ENCODE results near the gene PRPF6. TPM values are rescaled to one million over a fixed set of nuclear protein-coding genes. Genes with fewer than 3 reads are reported as not detected.

Gene PRPF6
- total and polyA plus RNA-seq, 2 of the 13 experiments (the other 11 are each of a cell fraction or from before 2014, with no cell fraction given), result 63.7 to 101 TPM

DNA sequence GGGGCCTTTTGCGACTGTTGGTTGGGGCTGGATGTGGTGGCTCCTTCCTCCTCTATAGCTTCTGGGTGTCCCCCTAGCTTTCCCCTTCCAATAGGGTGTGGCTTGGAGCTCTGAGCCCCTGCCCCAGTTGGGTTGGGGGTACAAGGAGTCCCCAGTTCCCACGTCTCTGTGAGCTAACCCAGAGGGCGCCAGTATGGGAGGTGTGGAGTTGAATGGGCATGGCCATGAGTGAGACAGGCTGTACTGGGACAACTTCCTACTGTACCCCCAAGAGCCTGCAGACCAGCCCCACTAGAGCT is 56.2 kb downstream of the PRPF6 start (continued):
- no peak; the same call in 1 of the 2 replicates for TF ChIP-seq KDM2A (CRISPR knock-in tag; IDR thresholded peaks at IDR 0.05; ENCODE audit: borderline replicate concordance, low read depth)
- TF ChIP-seq ZNF333 (CRISPR knock-in tag; IDR thresholded peaks at IDR 0.05; ENCODE audit: borderline replicate concordance), result no peak
- TF ChIP-seq PAX8 (CRISPR knock-in tag; IDR thresholded peaks at IDR 0.05; ENCODE audit: borderline replicate concordance), result 0 out of 2 replicates have a peak, but pooled peaks have one; percentile 23
- no peak for TF ChIP-seq AKAP8 (CRISPR knock-in tag; IDR thresholded peaks at IDR 0.05)
- TF ChIP-seq MAFF (IDR thresholded peaks at IDR 0.05; ENCODE audit: low read depth, low read length), result no peak
- TF ChIP-seq ZNF776 (CRISPR knock-in tag; IDR thresholded peaks at IDR 0.05), result no peak
- no peak for TF ChIP-seq CBFB (CRISPR knock-in tag; IDR thresholded peaks at IDR 0.05)
- no peak for TF ChIP-seq ARHGAP35 (CRISPR knock-in tag; IDR thresholded peaks at IDR 0.05; ENCODE audit: borderline replicate concordance)
- TF ChIP-seq NFE2L2 (IDR thresholded peaks at IDR 0.05; ENCODE audit: low read length), result no peak
- TF ChIP-seq, protein P1, sequence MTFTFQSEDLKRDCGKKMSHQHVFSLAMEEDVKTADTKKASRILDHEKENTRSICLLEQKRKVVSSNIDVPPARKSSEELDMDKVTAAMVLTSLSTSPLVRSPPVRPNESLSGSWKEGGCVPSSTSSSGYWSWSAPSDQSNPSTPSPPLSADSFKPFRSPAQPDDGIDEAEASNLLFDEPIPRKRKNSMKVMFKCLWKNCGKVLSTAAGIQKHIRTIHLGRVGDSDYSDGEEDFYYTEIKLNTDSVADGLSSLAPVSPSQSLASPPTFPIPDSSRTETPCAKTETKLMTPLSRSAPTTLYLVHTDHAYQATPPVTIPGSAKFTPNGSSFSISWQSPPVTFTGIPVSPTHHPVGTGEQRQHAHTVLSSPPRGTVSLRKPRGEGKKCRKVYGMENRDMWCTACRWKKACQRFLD (CRISPR knock-in tag; IDR thresholded peaks at IDR 0.05; ENCODE audit: borderline replicate concordance), result no peak
- no peak; the same call in 1 of the 2 replicates for TF ChIP-seq ZNF775 (CRISPR knock-in tag; IDR thresholded peaks at IDR 0.05; ENCODE audit: borderline replicate concordance)
- TF ChIP-seq NPAS2 (CRISPR knock-in tag; IDR thresholded peaks at IDR 0.05; ENCODE audit: borderline replicate concordance), result no peak
- 0 out of 2 replicates have a peak, but pooled peaks have one; percentile 10 for TF ChIP-seq ZNF383 (CRISPR knock-in tag; IDR thresholded peaks at IDR 0.05; ENCODE audit: borderline replicate concordance)
- TF ChIP-seq, protein P2, sequence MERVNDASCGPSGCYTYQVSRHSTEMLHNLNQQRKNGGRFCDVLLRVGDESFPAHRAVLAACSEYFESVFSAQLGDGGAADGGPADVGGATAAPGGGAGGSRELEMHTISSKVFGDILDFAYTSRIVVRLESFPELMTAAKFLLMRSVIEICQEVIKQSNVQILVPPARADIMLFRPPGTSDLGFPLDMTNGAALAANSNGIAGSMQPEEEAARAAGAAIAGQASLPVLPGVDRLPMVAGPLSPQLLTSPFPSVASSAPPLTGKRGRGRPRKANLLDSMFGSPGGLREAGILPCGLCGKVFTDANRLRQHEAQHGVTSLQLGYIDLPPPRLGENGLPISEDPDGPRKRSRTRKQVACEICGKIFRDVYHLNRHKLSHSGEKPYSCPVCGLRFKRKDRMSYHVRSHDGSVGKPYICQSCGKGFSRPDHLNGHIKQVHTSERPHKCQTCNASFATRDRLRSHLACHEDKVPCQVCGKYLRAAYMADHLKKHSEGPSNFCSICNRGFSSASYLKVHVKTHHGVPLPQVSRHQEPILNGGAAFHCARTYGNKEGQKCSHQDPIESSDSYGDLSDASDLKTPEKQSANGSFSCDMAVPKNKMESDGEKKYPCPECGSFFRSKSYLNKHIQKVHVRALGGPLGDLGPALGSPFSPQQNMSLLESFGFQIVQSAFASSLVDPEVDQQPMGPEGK (CRISPR knock-in tag; IDR thresholded peaks at IDR 0.05), result no peak
- TF ChIP-seq NR2F1 (CRISPR knock-in tag; IDR thresholded peaks at IDR 0.05), result no peak
- TF ChIP-seq, protein P3, sequence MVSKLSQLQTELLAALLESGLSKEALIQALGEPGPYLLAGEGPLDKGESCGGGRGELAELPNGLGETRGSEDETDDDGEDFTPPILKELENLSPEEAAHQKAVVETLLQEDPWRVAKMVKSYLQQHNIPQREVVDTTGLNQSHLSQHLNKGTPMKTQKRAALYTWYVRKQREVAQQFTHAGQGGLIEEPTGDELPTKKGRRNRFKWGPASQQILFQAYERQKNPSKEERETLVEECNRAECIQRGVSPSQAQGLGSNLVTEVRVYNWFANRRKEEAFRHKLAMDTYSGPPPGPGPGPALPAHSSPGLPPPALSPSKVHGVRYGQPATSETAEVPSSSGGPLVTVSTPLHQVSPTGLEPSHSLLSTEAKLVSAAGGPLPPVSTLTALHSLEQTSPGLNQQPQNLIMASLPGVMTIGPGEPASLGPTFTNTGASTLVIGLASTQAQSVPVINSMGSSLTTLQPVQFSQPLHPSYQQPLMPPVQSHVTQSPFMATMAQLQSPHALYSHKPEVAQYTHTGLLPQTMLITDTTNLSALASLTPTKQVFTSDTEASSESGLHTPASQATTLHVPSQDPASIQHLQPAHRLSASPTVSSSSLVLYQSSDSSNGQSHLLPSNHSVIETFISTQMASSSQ (IDR thresholded peaks at IDR 0.05; ENCODE audit: low read depth), result no peak
- TF ChIP-seq, protein P3 (CRISPR knock-in tag; IDR thresholded peaks at IDR 0.05; ENCODE audit: borderline replicate concordance), result 0 out of 2 replicates have a peak, but pooled peaks have one; percentile 19
- TF ChIP-seq, protein P4, sequence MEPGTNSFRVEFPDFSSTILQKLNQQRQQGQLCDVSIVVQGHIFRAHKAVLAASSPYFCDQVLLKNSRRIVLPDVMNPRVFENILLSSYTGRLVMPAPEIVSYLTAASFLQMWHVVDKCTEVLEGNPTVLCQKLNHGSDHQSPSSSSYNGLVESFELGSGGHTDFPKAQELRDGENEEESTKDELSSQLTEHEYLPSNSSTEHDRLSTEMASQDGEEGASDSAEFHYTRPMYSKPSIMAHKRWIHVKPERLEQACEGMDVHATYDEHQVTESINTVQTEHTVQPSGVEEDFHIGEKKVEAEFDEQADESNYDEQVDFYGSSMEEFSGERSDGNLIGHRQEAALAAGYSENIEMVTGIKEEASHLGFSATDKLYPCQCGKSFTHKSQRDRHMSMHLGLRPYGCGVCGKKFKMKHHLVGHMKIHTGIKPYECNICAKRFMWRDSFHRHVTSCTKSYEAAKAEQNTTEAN (CRISPR knock-in tag; conservative IDR thresholded peaks at IDR 0.05), result no peak
- TF ChIP-seq, protein P5, sequence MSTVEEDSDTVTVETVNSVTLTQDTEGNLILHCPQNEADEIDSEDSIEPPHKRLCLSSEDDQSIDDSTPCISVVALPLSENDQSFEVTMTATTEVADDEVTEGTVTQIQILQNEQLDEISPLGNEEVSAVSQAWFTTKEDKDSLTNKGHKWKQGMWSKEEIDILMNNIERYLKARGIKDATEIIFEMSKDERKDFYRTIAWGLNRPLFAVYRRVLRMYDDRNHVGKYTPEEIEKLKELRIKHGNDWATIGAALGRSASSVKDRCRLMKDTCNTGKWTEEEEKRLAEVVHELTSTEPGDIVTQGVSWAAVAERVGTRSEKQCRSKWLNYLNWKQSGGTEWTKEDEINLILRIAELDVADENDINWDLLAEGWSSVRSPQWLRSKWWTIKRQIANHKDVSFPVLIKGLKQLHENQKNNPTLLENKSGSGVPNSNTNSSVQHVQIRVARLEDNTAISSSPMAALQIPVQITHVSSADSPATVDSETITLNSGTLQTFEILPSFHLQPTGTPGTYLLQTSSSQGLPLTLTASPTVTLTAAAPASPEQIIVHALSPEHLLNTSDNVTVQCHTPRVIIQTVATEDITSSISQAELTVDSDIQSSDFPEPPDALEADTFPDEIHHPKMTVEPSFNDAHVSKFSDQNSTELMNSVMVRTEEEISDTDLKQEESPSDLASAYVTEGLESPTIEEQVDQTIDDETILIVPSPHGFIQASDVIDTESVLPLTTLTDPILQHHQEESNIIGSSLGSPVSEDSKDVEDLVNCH (CRISPR knock-in tag; IDR thresholded peaks at IDR 0.05), result no peak

Data from HepG2 (cell line).